Measurements from ENCODE around the gene NPIPB2.
A peak's percentile ranks its signal among the peaks of the same experiment; 100 is the strongest.
"Not testable (repeated sequence)": the region's sequence is repeated elsewhere in the genome, so short reads cannot be mapped to it uniquely, and the experiment has no call there.

NPIPB2 gene

GRCh38 chr16:11941945-11942344 is at the start of gene NPIPB2:
NPIPB2 (minus strand) TSS chr16:11942045; CDS start chr16:11942045, 0 bp downstream.
- not testable (repeated sequence) for H3K36me3 Mint-ChIP-seq; H3K27ac Mint-ChIP-seq; ATAC-seq; H3K9me3 Mint-ChIP-seq; H3K4me1 Mint-ChIP-seq; DNase-seq (ENCODE audit: low spot score in 2 of 2); H3K4me3 Mint-ChIP-seq

- no peak for DNase-seq (ENCODE audit: low spot score in 2 of 2)
- Mint-ChIP-seq H3K4me3 (no peak overlapping the region), H3K9me3 (no peaks in the 10 kb centered on the region), H3K36me3 (no peaks in the 10 kb centered on the region), H3K4me1 (peaks cover 6% of the 10 kb centered on the region), H3K27ac (peak overlapping the region; percentile 53)
- ATAC-seq = no peak
Measured at GRCh38 chr16:11990702-11991390, 49.0 kb upstream of the NPIPB2 start.

GRCh38 chr16:11988258-11988978 is 46.6 kb upstream of the NPIPB2 start:
- ATAC-seq (no peak), DNase-seq (ENCODE audit: low spot score in 2 of 2) (no peak)
- Mint-ChIP-seq H3K27ac (no peak overlapping the region), H3K36me3 (no peaks in the 10 kb centered on the region), H3K9me3 (no peaks in the 10 kb centered on the region), H3K4me1 (peaks cover 6% of the 10 kb centered on the region), H3K4me3 (no peak overlapping the region)

- no peak for ATAC-seq
- H3K4me3 Mint-ChIP-seq = no peak overlapping the region
- H3K27ac Mint-ChIP-seq = no peak overlapping the region
- peaks cover 6% of the 10 kb centered on the region for H3K4me1 Mint-ChIP-seq
- H3K9me3 Mint-ChIP-seq = no peaks in the 10 kb centered on the region
- H3K36me3 Mint-ChIP-seq = no peaks in the 10 kb centered on the region
- no peak for DNase-seq (ENCODE audit: low spot score in 2 of 2)
Measured at GRCh38 chr16:11986521-11987057, 44.7 kb upstream of the NPIPB2 start.

GRCh38 chr16:11985250-11985649 is 43.4 kb upstream of the NPIPB2 start:
- H3K4me3 Mint-ChIP-seq = no peak overlapping the region
- H3K27ac Mint-ChIP-seq = no peak overlapping the region
- DNase-seq (ENCODE audit: low spot score in 2 of 2) (no peak), ATAC-seq (no peak)
- H3K9me3 Mint-ChIP-seq = no peaks in the 10 kb centered on the region
- no peaks in the 10 kb centered on the region for H3K36me3 Mint-ChIP-seq
- peaks cover 4% of the 10 kb centered on the region for H3K4me1 Mint-ChIP-seq

GRCh38 chr16:11980136-11980844 is 38.4 kb upstream of the NPIPB2 start:
- Mint-ChIP-seq H3K9me3 (no peaks in the 10 kb centered on the region), H3K4me1 (peaks cover 39% of the 10 kb centered on the region), H3K4me3 (no peak overlapping the region), H3K27ac (no peak overlapping the region), H3K36me3 (peaks cover 7% of the 10 kb centered on the region)
- ATAC-seq (no peak), DNase-seq (ENCODE audit: low spot score in 2 of 2) (no peak)

- no peak overlapping the region for H3K4me3 Mint-ChIP-seq
- peaks cover 41% of the 10 kb centered on the region for H3K4me1 Mint-ChIP-seq
- peaks cover 7% of the 10 kb centered on the region for H3K36me3 Mint-ChIP-seq
- no peaks in the 10 kb centered on the region for H3K9me3 Mint-ChIP-seq
- DNase-seq (ENCODE audit: low spot score in 2 of 2) (no peak), ATAC-seq (no peak)
- H3K27ac Mint-ChIP-seq = no peak overlapping the region
Measured at GRCh38 chr16:11979013-11979672, 37.3 kb upstream of the NPIPB2 start.

- H3K4me1 Mint-ChIP-seq = peaks cover 41% of the 10 kb centered on the region
- DNase-seq (ENCODE audit: low spot score in 2 of 2) = no peak
- H3K4me3 Mint-ChIP-seq = peak overlapping the region; percentile 99
- peak overlapping the region; percentile 97 for H3K27ac Mint-ChIP-seq
- peaks cover 7% of the 10 kb centered on the region for H3K36me3 Mint-ChIP-seq
- H3K9me3 Mint-ChIP-seq = no peaks in the 10 kb centered on the region
- ATAC-seq = no peak
Measured at GRCh38 chr16:11978080-11978479, 36.2 kb upstream of the NPIPB2 start.

GRCh38 chr16:11977376-11978041 is 35.7 kb upstream of the NPIPB2 start:
- peaks cover 41% of the 10 kb centered on the region for H3K4me1 Mint-ChIP-seq

GRCh38 chr16:11976850-11977375 is 35.1 kb upstream of the NPIPB2 start:
- peaks cover 41% of the 10 kb centered on the region for H3K4me1 Mint-ChIP-seq
- peak overlapping the region; percentile 99 for H3K4me3 Mint-ChIP-seq
- peak overlapping the region; percentile 97 for H3K27ac Mint-ChIP-seq
- DNase-seq (ENCODE audit: low spot score in 2 of 2) (peak in 1 of 2 donors; percentile 9), ATAC-seq (no peak)
- peaks cover 7% of the 10 kb centered on the region for H3K36me3 Mint-ChIP-seq
- no peaks in the 10 kb centered on the region for H3K9me3 Mint-ChIP-seq

More at GRCh38 chr16:11977376-11978041, 35.7 kb upstream of the NPIPB2 start:
- ATAC-seq = no peak
- DNase-seq (ENCODE audit: low spot score in 2 of 2) = no peak
- Mint-ChIP-seq H3K27ac (peak overlapping the region; percentile 97), H3K36me3 (peaks cover 7% of the 10 kb centered on the region), H3K4me3 (peak overlapping the region; percentile 99), H3K9me3 (no peaks in the 10 kb centered on the region)

- peaks cover 28% of the 10 kb centered on the region for H3K4me1 Mint-ChIP-seq
- no peaks in the 10 kb centered on the region for H3K9me3 Mint-ChIP-seq
- no peak for DNase-seq (ENCODE audit: low spot score in 2 of 2)
- peaks cover 7% of the 10 kb centered on the region for H3K36me3 Mint-ChIP-seq
- no peak overlapping the region for H3K4me3 Mint-ChIP-seq
- H3K27ac Mint-ChIP-seq = no peak overlapping the region
- ATAC-seq = no peak
Measured at GRCh38 chr16:11973070-11973469, 31.2 kb upstream of the NPIPB2 start.

GRCh38 chr16:11972128-11972527 is 30.3 kb upstream of the NPIPB2 start:
- peaks cover 7% of the 10 kb centered on the region for H3K36me3 Mint-ChIP-seq
- ATAC-seq (no peak), DNase-seq (ENCODE audit: low spot score in 2 of 2) (no peak)
- peaks cover 19% of the 10 kb centered on the region for H3K4me1 Mint-ChIP-seq
- H3K27ac Mint-ChIP-seq = no peak overlapping the region
- H3K9me3 Mint-ChIP-seq = no peaks in the 10 kb centered on the region
- no peak overlapping the region for H3K4me3 Mint-ChIP-seq

- ATAC-seq; H3K9me3 Mint-ChIP-seq; H3K4me3 Mint-ChIP-seq; H3K36me3 Mint-ChIP-seq; DNase-seq (ENCODE audit: low spot score in 2 of 2); H3K4me1 Mint-ChIP-seq; H3K27ac Mint-ChIP-seq: not testable (repeated sequence)
Measured at GRCh38 chr16:11970292-11970691, 28.4 kb upstream of the NPIPB2 start.

GRCh38 chr16:11968577-11968976 is 26.7 kb upstream of the NPIPB2 start:
- H3K36me3 Mint-ChIP-seq = no peaks in the 10 kb centered on the region

More at GRCh38 chr16:11968577-11968976, 26.7 kb upstream of the NPIPB2 start:
- no peak overlapping the region for H3K27ac Mint-ChIP-seq
- H3K4me3 Mint-ChIP-seq = no peak overlapping the region
- no peaks in the 10 kb centered on the region for H3K4me1 Mint-ChIP-seq
- DNase-seq (ENCODE audit: low spot score in 2 of 2) (no peak), ATAC-seq (no peak)
- no peaks in the 10 kb centered on the region for H3K9me3 Mint-ChIP-seq

Measured in stimulated activated effector memory CD8-positive, alpha-beta T cell treated with anti-CD3 and anti-CD28 coated beads, Interleukin-12 subunit alpha, Interleukin-12 subunit beta, amount 100 ng/mL, for 72 hours (primary cell).